NCI-H748 (cell line): ENCODE results near the gene MOAP1.
A peak's percentile ranks its signal among the peaks of the same experiment; 100 is the strongest.
"Not testable (repeated sequence)": the region's sequence is repeated elsewhere in the genome, so short reads cannot be mapped to it uniquely, and the experiment has no call there.

Source experiments
- DNase-seq: peaks from one replicate; lab custom pipeline; 2025; ENCODE audit not compliant: unreplicated experiment; lab: John Stamatoyannopoulos, UW

The MOAP1 gene

GRCh38 chr14:93186466-93186865 is 1.8 kb upstream of the MOAP1 start:
- no peak for DNase-seq

GRCh38 chr14:93185349-93185720 is 638 bp upstream of the MOAP1 start:
- no peak for DNase-seq

GRCh38 chr14:93183596-93184317 is 940 bp downstream of the MOAP1 start:
- DNase-seq: peak; percentile 58

GRCh38 chr14:93175492-93175891 is 9.2 kb downstream of the MOAP1 start:
- DNase-seq: no peak

- DNase-seq: not testable (repeated sequence)
Observed at GRCh38 chr14:93174731-93175130, 10.0 kb downstream of the MOAP1 start.

- no peak for DNase-seq
Observed at GRCh38 chr14:93173943-93174395, 10.7 kb downstream of the MOAP1 start.

GRCh38 chr14:93171376-93171775 is 13.3 kb downstream of the MOAP1 start:
- no peak for DNase-seq

GRCh38 chr14:93170141-93170540 is 14.6 kb downstream of the MOAP1 start:
- DNase-seq: not testable (repeated sequence)

GRCh38 chr14:93169619-93170018 is 15.1 kb downstream of the MOAP1 start:
- DNase-seq: not testable (repeated sequence)

GRCh38 chr14:93168610-93169009 is 16.1 kb downstream of the MOAP1 start:
- DNase-seq: not testable (repeated sequence)

GRCh38 chr14:93165271-93166265 is 19.1 kb downstream of the MOAP1 start:
- not testable (repeated sequence) for DNase-seq

- no peak for DNase-seq
Observed at GRCh38 chr14:93163564-93163963, 21.1 kb downstream of the MOAP1 start.

- DNase-seq: no peak
Observed at GRCh38 chr14:93161411-93161940, 23.2 kb downstream of the MOAP1 start.

GRCh38 chr14:93160353-93160801 is 24.3 kb downstream of the MOAP1 start:
- DNase-seq: peak; percentile 45

- DNase-seq: not testable (repeated sequence)
Observed at GRCh38 chr14:93159625-93160352, 24.9 kb downstream of the MOAP1 start.

GRCh38 chr14:93158349-93158748 is 26.3 kb downstream of the MOAP1 start:
- not testable (repeated sequence) for DNase-seq

- DNase-seq: no peak
Observed at GRCh38 chr14:93156693-93157369, 27.9 kb downstream of the MOAP1 start.

GRCh38 chr14:93155667-93156066 is 29.0 kb downstream of the MOAP1 start:
- DNase-seq: no peak

- no peak for DNase-seq
Observed at GRCh38 chr14:93153121-93153520, 31.6 kb downstream of the MOAP1 start.
